HepG2 (cell line): ENCODE results near the gene CNTD1. TPM values are rescaled to one million over a fixed set of nuclear protein-coding genes. Genes with fewer than 3 reads are reported as not detected.

Experiments
- ISL2 ChIP-seq: sonication (generic); formaldehyde crosslinking; IDR thresholded peaks from 2 replicates; pipeline ENCODE4 v1.5.0; 2020; ENCODE audit warnings: missing genetic modification reagents
- PAX8 ChIP-seq: sonication (generic); formaldehyde crosslinking; IDR thresholded peaks from 2 replicates; pipeline ENCODE4 v1.8.0; 2022; ENCODE audit warnings: mild to moderate bottlenecking, missing genetic modification reagents, borderline replicate concordance
- POLR2G ChIP-seq: fragments of 200-400 bp; formaldehyde crosslinking; IDR thresholded peaks from 2 replicates; pipeline ENCODE4 v1.6.1; 2018; ENCODE audit warnings: mild to moderate bottlenecking, low read depth, low read length, moderate library complexity
- PRDM4 ChIP-seq: sonication (generic); formaldehyde crosslinking; IDR thresholded peaks from 2 replicates; pipeline ENCODE4 v1.9.0; 2021; ENCODE audit warnings: missing genetic modification reagents, borderline replicate concordance
- REST ChIP-seq, 2 experiments: IDR thresholded peaks; 2 replicates each; pipeline ENCODE4 v1.6.1; 2011 to 2012; ENCODE audit warnings: low read length in 2 of 2, borderline replicate concordance in 1 of 2, low read depth in 1 of 2, mild to moderate bottlenecking in 1 of 2, moderate library complexity in 1 of 2
- SMAD1 ChIP-seq: sonication (generic); formaldehyde crosslinking; IDR thresholded peaks from 2 replicates; pipeline ENCODE4 v1.4.0; 2020; ENCODE audit warnings: missing genetic modification reagents, low read depth, mild to moderate bottlenecking, borderline replicate concordance
- SPEN ChIP-seq: sonication (generic); formaldehyde crosslinking; IDR thresholded peaks from 2 replicates; pipeline ENCODE4 v1.5.1; 2020; ENCODE audit warnings: low read depth, mild to moderate bottlenecking, missing genetic modification reagents
- STAG1 ChIP-seq: sonication (generic); formaldehyde crosslinking; IDR thresholded peaks from 2 replicates; pipeline ENCODE4 v1.4.0; 2020; ENCODE audit warnings: missing genetic modification reagents
- TFAP4 ChIP-seq: sonication (generic); IDR thresholded peaks from 2 replicates; pipeline ENCODE4 v1.6.1; 2016; ENCODE audit warnings: low read depth, borderline replicate concordance
- TMF1 ChIP-seq: sonication (generic); formaldehyde crosslinking; IDR thresholded peaks from 2 replicates; pipeline ENCODE4 v1.8.1; 2022; ENCODE audit warnings: low read depth, missing genetic modification reagents
- XRCC5 ChIP-seq: fragments of 200-400 bp; formaldehyde crosslinking; optimal IDR thresholded peaks from 2 replicates; pipeline ENCODE3; 2017; ENCODE audit warnings: mild to moderate bottlenecking, low read length
- YEATS2 ChIP-seq: sonication (generic); formaldehyde crosslinking; IDR thresholded peaks from 2 replicates; pipeline ENCODE4 v1.4.0; 2020; ENCODE audit warnings: missing genetic modification reagents, borderline replicate concordance
- YEATS4 ChIP-seq: sonication (generic); formaldehyde crosslinking; IDR thresholded peaks from 2 replicates; pipeline ENCODE4 v1.4.0; 2020; ENCODE audit warnings: missing genetic modification reagents, borderline replicate concordance
- ZFP36L1 ChIP-seq: sonication (generic); formaldehyde crosslinking; IDR thresholded peaks from 2 replicates; pipeline ENCODE4 v1.8.0; 2022; ENCODE audit warnings: mild to moderate bottlenecking, missing genetic modification reagents, moderate library complexity
- ZNF138 ChIP-seq: sonication (generic); formaldehyde crosslinking; IDR thresholded peaks from 2 replicates; pipeline ENCODE4 v1.5.0; 2020; ENCODE audit warnings: mild to moderate bottlenecking, low read depth, missing genetic modification reagents
- ZNF687 ChIP-seq: sonication (generic); formaldehyde crosslinking; IDR thresholded peaks from 2 replicates; pipeline ENCODE4 v1.5.1; 2020; ENCODE audit warnings: mild to moderate bottlenecking, missing genetic modification reagents, moderate library complexity
- ZNF709 ChIP-seq: sonication (generic); formaldehyde crosslinking; IDR thresholded peaks from 2 replicates; pipeline ENCODE4 v1.5.0; 2020; ENCODE audit warnings: mild to moderate bottlenecking, missing genetic modification reagents
- polyA plus RNA-seq, 8 experiments: library from polyadenylated mRNA; depleted of rRNA in 3 of 8; stranded (reverse) in 7 of 8; unstranded in 1 of 8; fragments of >200 nt; fragmentation: Illumina TruSeq in 4 of 8; extraction: Trizol in 4 of 8; gene quantifications; 2 replicates each; pipeline versions ENCODE4 v1.2.1 to v1.2.3, GENCODE V29; 2011 to 2016; ENCODE audit warnings: low read depth in 4 of 8, missing spikeins in 1 of 8, mixed read lengths in 1 of 8; ENCODE audit not compliant: insufficient read depth in 1 of 8
- total RNA-seq, 5 experiments: library from RNA; depleted of rRNA; stranded (reverse); fragments of >200 nt; fragmentation: Illumina TruSeq; extraction: Trizol; gene quantifications; 2 replicates each; pipeline ENCODE4 v1.2.3, GENCODE V29; 2016; ENCODE audit warnings: low read depth in 1 of 5

The CNTD1 gene
- total and polyA plus RNA-seq, 2 of the 13 experiments (the other 11 are each of a cell fraction or from before 2014, with no cell fraction given), result 0.11 to 0.15 TPM

- TF ChIP-seq PAX8 (no peak), ZFP36L1 (CRISPR knock-in tag) (no peak), YEATS2 (no peak), XRCC5 (no peak), TMF1 (CRISPR knock-in tag) (no peak), SMAD1 (peak; percentile 34), YEATS4 (CRISPR knock-in tag) (peak; percentile 59; the same call in 1 of the 2 replicates), SPEN (CRISPR knock-in tag) (peak; percentile 84), POLR2G (peak; percentile 65; the same call in 1 of the 2 replicates), ZNF687 (CRISPR knock-in tag) (peak; percentile 98), STAG1 (CRISPR knock-in tag) (peak; percentile 10; the same call in 1 of the 2 replicates), ISL2 (CRISPR knock-in tag) (peak; percentile 36), ZNF138 (CRISPR knock-in tag) (0 out of 2 replicates have a peak, but pooled peaks have one; percentile 45), ZNF709 (peak; percentile 2; the same call in 1 of the 2 replicates), REST (IDR thresholded peaks at IDR 0.05; ENCODE audit: borderline replicate concordance in 1 of 2, low read depth in 1 of 2, low read length in 2 of 2) (peak in 1 of 2 experiments; percentile 19; a peak in 1 of 4 replicates), TFAP4 (peak; percentile 88), PRDM4 (CRISPR knock-in tag) (no peak)
Measured at GRCh38 chr17:42853968-42854790, 55.5 kb downstream of the CNTD1 start (continued).
